CD8-positive, alpha-beta memory T cell (primary cell): ENCODE results near the gene NTM. TPM values are rescaled to one million over a fixed set of nuclear protein-coding genes. Genes with fewer than 3 reads are reported as not detected.

Experiments
- CTCF ChIA-PET: fragments of 350-600 bp; sonication (Branson Sonifier 250); formaldehyde crosslinking; loops from one replicate; lab custom pipeline; 2021; ENCODE audit warnings: antibody characterized with exemption; lab: Charles Lee
- POLR2A ChIA-PET: fragments of 350-600 bp; sonication (Branson Sonifier 250); formaldehyde crosslinking; loops from one replicate; lab custom pipeline; 2021; ENCODE audit warnings: antibody characterized with exemption; lab: Charles Lee
- DNase-seq, 5 donors: peaks; one replicate each; pipeline versions ENCODE4 v3.0.0 to v3.0.0-alpha.2; 2020 to 2022; ENCODE audit warnings: mixed read lengths in 1 of 5
- H3K27ac ChIP-seq: one replicate; pipeline ENCODE4 v1.7.0; 2013; ENCODE audit warnings: low read depth, mild to moderate bottlenecking, low read length, moderate library complexity
- H3K27me3 ChIP-seq: 2 replicates; pipeline ENCODE4 v1.7.0; 2013; ENCODE audit warnings: low read length, mild to moderate bottlenecking; ENCODE audit not compliant: insufficient read depth, poor library complexity, severe bottlenecking
- H3K36me3 ChIP-seq: 2 replicates; pipeline ENCODE4 v1.7.0; 2013; ENCODE audit warnings: mild to moderate bottlenecking, low read length, moderate library complexity; ENCODE audit not compliant: insufficient read depth
- H3K4me1 ChIP-seq: 2 replicates; pipeline ENCODE4 v1.7.0; 2013; ENCODE audit warnings: mild to moderate bottlenecking, low read length, moderate library complexity; ENCODE audit not compliant: insufficient read depth
- H3K4me3 ChIP-seq: 2 replicates; pipeline ENCODE4 v1.7.0; 2013; ENCODE audit warnings: mild to moderate bottlenecking, low read length
- H3K9me3 ChIP-seq: 2 replicates; pipeline ENCODE4 v1.7.0; 2013; ENCODE audit warnings: mild to moderate bottlenecking, low read length
- H3K27ac Mint-ChIP-seq, 8 donors: one replicate each; pipeline ENCODE4 v1.8.0; 2020 to 2021; ENCODE audit warnings: mixed read lengths in 8 of 8, mild to moderate bottlenecking in 6 of 8, inconsistent platforms in 3 of 8, moderate library complexity in 3 of 8
- H3K27me3 Mint-ChIP-seq, 2 donors: one replicate each; pipeline ENCODE4 v1.8.0; 2020 to 2021; ENCODE audit warnings: mixed read lengths in 2 of 2, mild to moderate bottlenecking in 1 of 2, moderate library complexity in 1 of 2
- H3K36me3 Mint-ChIP-seq, 3 donors: one replicate each; pipeline ENCODE4 v1.8.0; 2020 to 2021; ENCODE audit warnings: mixed read lengths in 3 of 3, inconsistent platforms in 1 of 3, mild to moderate bottlenecking in 1 of 3
- H3K4me1 Mint-ChIP-seq, 3 donors: one replicate each; pipeline ENCODE4 v1.8.0; 2020 to 2021; ENCODE audit warnings: mixed read lengths in 3 of 3, inconsistent platforms in 1 of 3, mild to moderate bottlenecking in 1 of 3
- H3K4me3 Mint-ChIP-seq, 7 donors: one replicate each; pipeline ENCODE4 v1.8.0; 2020 to 2021; ENCODE audit warnings: mixed read lengths in 7 of 7, mild to moderate bottlenecking in 6 of 7, moderate library complexity in 4 of 7, inconsistent platforms in 2 of 7
- H3K9me3 Mint-ChIP-seq, 5 donors: one replicate each; pipeline ENCODE4 v1.8.0; 2020 to 2022; ENCODE audit warnings: mixed read lengths in 5 of 5, mild to moderate bottlenecking in 3 of 5, moderate library complexity in 2 of 5, inconsistent platforms in 1 of 5
- polyA plus RNA-seq: library from polyadenylated mRNA; unstranded; fragments of 300-500 nt; fragmentation: Illumina TruSeq; gene quantifications from one replicate; pipeline ENCODE4 v1.2.3, GENCODE V29; 2021
- total RNA-seq, 2 experiments: library from RNA; stranded (reverse); gene quantifications; one replicate each; pipeline ENCODE4 v1.2.3, GENCODE V29; 2021

Gene NTM
- total and polyA plus RNA-seq, 3 experiments from 2014 or later: not detected

DNA sequence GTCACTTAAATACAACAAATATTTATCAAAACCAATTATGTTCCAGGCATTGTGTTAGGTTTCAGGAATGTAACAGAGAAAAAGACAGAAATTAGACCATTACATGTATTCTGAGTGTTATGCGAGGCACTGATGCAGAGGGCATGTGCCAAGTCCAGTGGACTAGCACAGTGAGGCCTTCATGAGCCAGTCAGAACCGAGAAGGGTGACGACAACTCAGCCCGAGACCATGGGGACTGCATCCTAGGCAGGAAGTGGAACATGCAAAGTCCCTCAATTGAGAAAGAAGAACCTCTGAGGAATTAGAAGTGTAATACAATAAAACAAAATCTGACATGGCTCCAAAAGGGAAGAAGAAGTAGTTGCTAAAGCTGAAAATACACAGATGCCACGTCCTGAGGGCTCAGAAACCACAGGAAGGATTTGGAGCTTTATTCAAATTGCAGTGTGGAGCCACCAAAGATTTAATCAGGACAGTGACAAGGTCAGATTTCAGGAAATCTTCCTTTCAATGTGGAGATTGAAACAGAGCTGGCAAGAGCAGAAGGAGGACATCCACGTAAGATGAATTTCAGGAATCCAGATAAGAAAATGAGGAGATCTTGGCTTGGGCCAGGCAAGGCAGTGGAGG is 529.6 kb downstream of the NTM start:
- POLR2A ChIA-PET: interaction anchor here (0.6 kb wide), 1 partner anchor 58 kb away, joined by 5 read pairs; no protein-coding TSS in a partner anchor
- Histone ChIP-seq H3K9me3 (no peaks in the 10 kb centered on the region), H3K36me3 (no peaks in the 10 kb centered on the region), H3K27ac (no peak overlapping the region), H3K27me3 (no peaks in the 10 kb centered on the region), H3K4me3 (no peak overlapping the region), H3K4me1 (no peaks in the 10 kb centered on the region)
- no peaks in the 10 kb centered on the region for H3K27me3 Mint-ChIP-seq
- H3K27ac Mint-ChIP-seq: no peak overlapping the region
- no peaks in the 10 kb centered on the region for H3K4me1 Mint-ChIP-seq
- no peaks in the 10 kb centered on the region for H3K36me3 Mint-ChIP-seq
- DNase-seq: no peak
- no peak overlapping the region for H3K4me3 Mint-ChIP-seq
- CTCF ChIA-PET: no interaction called here
- H3K9me3 Mint-ChIP-seq: peaks cover 0 to 9% (median 3%) of the 10 kb centered on the region in 5 donors

DNA sequence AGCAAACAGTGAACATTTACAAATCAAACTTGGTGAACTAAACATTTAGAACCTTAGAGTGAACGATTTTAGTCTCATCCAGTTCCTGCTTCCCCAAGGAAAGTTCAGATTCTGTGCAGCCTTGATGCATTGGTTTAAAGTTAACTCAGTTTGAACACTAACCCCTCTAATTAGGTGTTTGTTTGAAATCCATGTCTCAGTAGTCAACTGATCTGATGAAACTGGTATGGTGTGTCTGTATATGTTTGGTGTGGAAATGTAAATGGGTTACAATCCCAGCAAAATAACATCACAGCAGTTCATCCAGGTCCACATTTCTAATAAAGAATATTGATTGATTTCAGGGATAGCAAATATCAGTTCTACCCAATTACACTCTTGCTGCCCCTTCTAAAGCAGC is 532.0 kb downstream of the NTM start:
- Histone ChIP-seq H3K9me3 (no peaks in the 10 kb centered on the region), H3K27me3 (no peaks in the 10 kb centered on the region), H3K27ac (no peak overlapping the region), H3K4me1 (no peaks in the 10 kb centered on the region), H3K36me3 (no peaks in the 10 kb centered on the region), H3K4me3 (no peak overlapping the region)
- H3K4me3 Mint-ChIP-seq: no peak overlapping the region
- no peak for DNase-seq
- H3K27me3 Mint-ChIP-seq: no peaks in the 10 kb centered on the region
- H3K9me3 Mint-ChIP-seq: peaks cover 0 to 11% (median 4%) of the 10 kb centered on the region in 5 donors
- no peaks in the 10 kb centered on the region for H3K36me3 Mint-ChIP-seq
- ChIA-PET CTCF (no interaction called here), POLR2A (no interaction called here)
- H3K27ac Mint-ChIP-seq: no peak overlapping the region
- no peaks in the 10 kb centered on the region for H3K4me1 Mint-ChIP-seq

DNA sequence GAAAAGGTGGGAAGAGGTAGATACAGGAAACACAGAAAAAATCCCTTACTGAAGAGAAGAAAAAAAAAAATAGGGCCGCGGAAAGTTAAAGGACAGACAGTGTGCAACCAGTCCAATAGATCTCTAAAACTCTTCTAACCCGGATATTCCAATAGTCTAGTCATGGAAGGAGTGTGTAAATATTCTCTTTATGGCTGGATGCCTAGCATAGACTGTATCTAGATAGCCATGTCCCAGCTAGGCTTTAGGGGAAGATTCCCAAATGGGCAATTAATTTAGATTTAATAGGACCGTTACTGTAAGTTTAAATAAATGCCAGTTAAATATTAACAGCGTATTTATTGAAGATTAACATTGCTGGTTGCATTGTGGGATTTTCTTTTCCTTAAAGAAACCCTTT is 532.7 kb downstream of the NTM start:
- peaks cover 0 to 2% of the 10 kb centered on the region in 2 donors for H3K27me3 Mint-ChIP-seq
- no peaks in the 10 kb centered on the region for H3K4me1 ChIP-seq
- H3K27ac Mint-ChIP-seq: no peak overlapping the region
- ChIA-PET CTCF (no interaction called here), POLR2A (no interaction called here)
- H3K9me3 Mint-ChIP-seq: peaks cover 0 to 9% (median 5%) of the 10 kb centered on the region in 5 donors
- H3K36me3 ChIP-seq: no peaks in the 10 kb centered on the region
- H3K4me1 Mint-ChIP-seq: no peaks in the 10 kb centered on the region
- DNase-seq: no peak
- H3K36me3 Mint-ChIP-seq: no peaks in the 10 kb centered on the region
- no peak overlapping the region for H3K27ac ChIP-seq
- no peak overlapping the region for H3K4me3 ChIP-seq
- no peaks in the 10 kb centered on the region for H3K27me3 ChIP-seq
- no peak overlapping the region for H3K4me3 Mint-ChIP-seq
- H3K9me3 ChIP-seq: no peaks in the 10 kb centered on the region

DNA sequence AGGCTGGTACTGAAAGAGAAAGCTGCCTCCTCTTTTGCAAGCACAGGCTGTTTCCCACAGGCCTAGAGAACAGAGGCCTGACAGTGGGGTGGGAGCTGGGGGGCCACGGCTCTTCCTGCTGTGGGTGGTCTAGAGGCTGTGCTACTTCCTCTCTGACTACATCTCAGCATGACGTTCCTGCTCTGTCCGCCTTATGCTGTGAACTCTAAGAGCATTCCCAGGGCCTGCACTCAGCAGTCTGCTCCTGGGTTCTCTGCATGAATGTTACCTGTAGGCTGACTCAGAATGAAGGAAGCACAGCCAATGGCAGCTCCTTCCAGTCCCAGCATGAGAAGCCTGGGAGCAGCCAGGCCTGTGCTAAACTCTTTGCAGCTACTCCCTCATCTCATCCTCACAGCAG is 534.3 kb downstream of the NTM start:
- H3K36me3 Mint-ChIP-seq: no peaks in the 10 kb centered on the region
- peak overlapping the region in 1 of 7 donors; percentile 62 for H3K4me3 Mint-ChIP-seq
- DNase-seq: no peak
- ChIA-PET CTCF (no interaction called here), POLR2A (no interaction called here)
- H3K9me3 Mint-ChIP-seq: peaks cover 0 to 9% (median 4%) of the 10 kb centered on the region in 5 donors
- Histone ChIP-seq H3K27ac (no peak overlapping the region), H3K9me3 (no peaks in the 10 kb centered on the region), H3K27me3 (no peaks in the 10 kb centered on the region), H3K4me1 (no peaks in the 10 kb centered on the region), H3K36me3 (no peaks in the 10 kb centered on the region), H3K4me3 (no peak overlapping the region)
- H3K27me3 Mint-ChIP-seq: peaks cover 1 to 17% of the 10 kb centered on the region in 2 donors
- H3K27ac Mint-ChIP-seq: peak overlapping the region in 1 of 8 donors; percentile 70
- no peaks in the 10 kb centered on the region for H3K4me1 Mint-ChIP-seq

DNA sequence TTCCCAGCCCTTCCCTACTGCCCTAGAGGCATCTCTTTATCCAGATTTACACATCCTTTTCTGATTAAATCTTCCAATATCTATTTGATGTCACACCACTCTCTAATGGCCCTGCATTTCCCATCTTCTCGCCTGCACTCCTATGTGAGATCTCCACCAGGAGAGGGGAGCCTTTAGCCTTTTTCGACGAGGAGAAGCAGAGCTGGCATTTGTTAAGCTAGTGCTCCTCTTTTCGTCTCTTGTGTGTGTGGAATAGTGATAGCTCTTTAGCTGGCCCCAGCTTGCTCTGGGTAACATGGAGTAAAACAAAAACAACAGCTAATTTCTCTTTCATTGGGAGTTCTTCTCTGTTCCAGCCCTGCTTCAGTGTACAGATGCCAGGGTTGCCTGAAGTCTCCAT is 536.5 kb downstream of the NTM start:
- Mint-ChIP-seq H3K4me3 (no peak overlapping the region), H3K4me1 (peaks cover 0 to 4% (median 0%) of the 10 kb centered on the region in 3 donors), H3K9me3 (peaks cover 0 to 11% (median 5%) of the 10 kb centered on the region in 5 donors), H3K27me3 (peaks cover 6 to 26% of the 10 kb centered on the region in 2 donors), H3K36me3 (no peaks in the 10 kb centered on the region), H3K27ac (no peak overlapping the region)
- Histone ChIP-seq H3K4me1 (no peaks in the 10 kb centered on the region), H3K36me3 (no peaks in the 10 kb centered on the region), H3K27ac (no peak overlapping the region), H3K27me3 (no peaks in the 10 kb centered on the region), H3K4me3 (no peak overlapping the region), H3K9me3 (no peaks in the 10 kb centered on the region)
- POLR2A ChIA-PET: no interaction called here
- DNase-seq: no peak
- CTCF ChIA-PET: no interaction called here

DNA sequence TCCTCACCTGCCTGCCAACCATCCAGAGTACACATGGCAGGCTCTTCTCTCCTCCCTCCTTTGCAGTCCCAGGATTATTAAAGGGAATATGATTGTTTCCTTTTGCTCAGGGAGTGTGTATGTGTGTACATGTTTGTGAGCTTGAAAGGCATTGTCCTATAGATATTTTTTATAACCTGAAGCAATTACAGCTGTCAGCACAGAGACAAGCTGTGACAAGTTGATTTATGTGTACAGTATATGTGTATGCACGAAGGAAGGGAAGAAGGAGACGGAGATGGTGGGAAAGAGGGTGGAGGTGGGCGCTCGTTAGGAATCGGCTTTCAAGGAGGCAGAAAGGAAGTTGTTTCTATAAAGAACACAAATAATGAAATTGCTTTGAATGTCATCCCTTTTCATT is 537.0 kb downstream of the NTM start:
- no peak for DNase-seq
- Mint-ChIP-seq H3K4me1 (peaks cover 0 to 4% (median 0%) of the 10 kb centered on the region in 3 donors), H3K36me3 (no peaks in the 10 kb centered on the region), H3K27me3 (peaks cover 8 to 30% of the 10 kb centered on the region in 2 donors), H3K27ac (no peak overlapping the region), H3K9me3 (peaks cover 0 to 11% (median 5%) of the 10 kb centered on the region in 5 donors), H3K4me3 (no peak overlapping the region)
- no peak overlapping the region for H3K4me3 ChIP-seq
- no peaks in the 10 kb centered on the region for H3K4me1 ChIP-seq
- no peaks in the 10 kb centered on the region for H3K27me3 ChIP-seq
- no peak overlapping the region for H3K27ac ChIP-seq
- H3K36me3 ChIP-seq: no peaks in the 10 kb centered on the region
- no peaks in the 10 kb centered on the region for H3K9me3 ChIP-seq
- ChIA-PET POLR2A (no interaction called here), CTCF (no interaction called here)

DNA sequence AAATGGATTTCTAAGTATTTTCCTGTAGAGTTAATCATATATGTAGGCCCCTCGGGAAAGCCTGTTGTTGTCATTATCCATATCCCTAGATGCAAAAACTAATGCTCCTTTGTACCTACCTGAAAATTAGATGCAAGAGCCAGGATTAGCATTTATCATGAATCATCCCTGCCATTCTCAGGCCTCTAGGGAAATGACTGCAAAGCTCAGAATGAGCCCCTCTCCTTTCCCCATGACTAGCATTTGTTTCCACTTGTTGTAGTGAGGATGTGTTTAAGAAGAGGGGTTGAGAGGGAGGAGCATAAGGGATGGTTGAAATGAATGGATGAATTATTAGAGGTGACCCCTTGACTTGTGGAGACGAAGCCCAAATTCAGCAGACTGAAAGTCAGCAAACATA is 537.9 kb downstream of the NTM start:
- Mint-ChIP-seq H3K27me3 (peaks cover 15 to 37% of the 10 kb centered on the region in 2 donors), H3K27ac (no peak overlapping the region), H3K4me3 (no peak overlapping the region), H3K9me3 (peaks cover 0 to 11% (median 7%) of the 10 kb centered on the region in 5 donors), H3K36me3 (no peaks in the 10 kb centered on the region), H3K4me1 (peaks cover 0 to 4% (median 0%) of the 10 kb centered on the region in 3 donors)
- Histone ChIP-seq H3K9me3 (no peaks in the 10 kb centered on the region), H3K4me3 (no peak overlapping the region), H3K4me1 (no peaks in the 10 kb centered on the region), H3K36me3 (no peaks in the 10 kb centered on the region), H3K27me3 (no peaks in the 10 kb centered on the region), H3K27ac (no peak overlapping the region)
- CTCF ChIA-PET: no interaction called here
- POLR2A ChIA-PET: no interaction called here
- DNase-seq: no peak

DNA sequence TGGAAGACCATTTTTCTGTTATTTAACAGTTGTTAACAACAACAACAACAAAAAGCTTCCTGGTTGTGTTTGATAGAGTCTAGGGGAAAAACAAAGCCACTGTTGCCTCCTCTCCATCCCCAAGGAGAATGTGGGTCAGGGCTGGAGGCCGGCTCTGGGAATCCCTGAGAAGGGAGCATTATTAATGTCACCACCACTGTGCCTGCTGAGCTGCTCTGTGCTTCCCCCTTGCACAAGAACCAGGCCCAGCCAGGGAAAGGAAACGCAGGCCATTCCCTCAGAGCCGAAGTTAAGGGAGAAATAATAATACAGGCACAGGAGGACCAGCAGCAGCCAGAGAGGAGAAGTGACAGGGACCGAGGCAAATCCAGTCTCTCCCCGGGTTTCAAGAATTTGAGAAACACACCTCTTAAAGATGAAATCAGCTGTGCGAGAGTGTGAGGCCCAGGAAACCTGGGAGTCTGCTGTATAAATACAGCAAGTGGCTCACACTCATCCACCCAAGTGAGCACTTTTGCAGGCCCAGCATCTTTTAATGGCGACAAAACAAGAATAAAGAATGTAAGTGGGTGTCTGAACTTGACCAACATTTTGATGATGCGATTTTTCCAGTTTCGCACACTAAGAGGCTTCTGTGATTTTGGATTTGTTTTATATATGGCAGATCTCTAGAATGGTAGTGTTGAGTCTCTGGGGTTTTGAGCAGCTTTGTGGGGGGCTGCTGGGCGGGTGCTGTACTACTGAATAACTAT is 539.2 kb downstream of the NTM start:
- no peak overlapping the region for H3K27ac ChIP-seq
- no peak overlapping the region for H3K27ac Mint-ChIP-seq
- H3K36me3 Mint-ChIP-seq: no peaks in the 10 kb centered on the region
- no peak overlapping the region for H3K4me3 ChIP-seq
- H3K36me3 ChIP-seq: no peaks in the 10 kb centered on the region
- no peaks in the 10 kb centered on the region for H3K9me3 ChIP-seq
- no peaks in the 10 kb centered on the region for H3K27me3 ChIP-seq
- no peak for DNase-seq
- H3K9me3 Mint-ChIP-seq: peaks cover 0 to 11% (median 7%) of the 10 kb centered on the region in 5 donors
- ChIA-PET POLR2A (no interaction called here), CTCF (no interaction called here)
- H3K27me3 Mint-ChIP-seq: peaks cover 15 to 40% of the 10 kb centered on the region in 2 donors
- peaks cover 0 to 4% (median 0%) of the 10 kb centered on the region in 3 donors for H3K4me1 Mint-ChIP-seq
- H3K4me1 ChIP-seq: no peaks in the 10 kb centered on the region
- no peak overlapping the region for H3K4me3 Mint-ChIP-seq
